NCI-H446 treated with DMSO at 0.1 percent for 48 hours (cell line): ENCODE data around the gene GRID1.
A peak's percentile ranks its signal among the peaks of the same experiment; 100 is the strongest.

Experiments used
- DNase-seq: peaks from one replicate; lab custom pipeline; 2025; lab: John Stamatoyannopoulos, UW

GRID1 gene

GRCh38 chr10:85649461-85649860 lies 717.1 kb downstream of the GRID1 start:
- DNase-seq: no peak

- no peak for DNase-seq
These were observed 718.3 kb downstream of the GRID1 start for GRCh38 chr10:85648279-85648754.

GRCh38 chr10:85647741-85648140 lies 718.9 kb downstream of the GRID1 start:
- DNase-seq: no peak

GRCh38 chr10:85645926-85646711 lies 720.5 kb downstream of the GRID1 start:
- DNase-seq: peak; percentile 83

- no peak for DNase-seq
These were observed 721.5 kb downstream of the GRID1 start for GRCh38 chr10:85645053-85645452.

- DNase-seq: no peak
These were observed 722.6 kb downstream of the GRID1 start for GRCh38 chr10:85643845-85644525.

GRCh38 chr10:85643171-85643844 lies 723.3 kb downstream of the GRID1 start:
- no peak for DNase-seq

- DNase-seq: peak; percentile 25
These were observed 724.0 kb downstream of the GRID1 start for GRCh38 chr10:85642421-85643170.

- no peak for DNase-seq
These were observed 724.5 kb downstream of the GRID1 start for GRCh38 chr10:85642082-85642420.

- no peak for DNase-seq
These were observed 725.1 kb downstream of the GRID1 start for GRCh38 chr10:85641479-85642009.

GRCh38 chr10:85638797-85639196 lies 727.8 kb downstream of the GRID1 start:
- DNase-seq: no peak

GRCh38 chr10:85635650-85636049 lies 730.9 kb downstream of the GRID1 start:
- DNase-seq: no peak

- no peak for DNase-seq
These were observed 742.1 kb downstream of the GRID1 start for GRCh38 chr10:85624511-85624910.

- DNase-seq: no peak
These were observed 742.8 kb downstream of the GRID1 start for GRCh38 chr10:85623758-85624157.

- no peak for DNase-seq
These were observed 743.3 kb downstream of the GRID1 start for GRCh38 chr10:85623342-85623741.

- no peak for DNase-seq
These were observed 744.2 kb downstream of the GRID1 start for GRCh38 chr10:85622425-85622824.

GRCh38 chr10:85621562-85621961 lies 745.0 kb downstream of the GRID1 start:
- no peak for DNase-seq

- no peak for DNase-seq
These were observed 745.8 kb downstream of the GRID1 start for GRCh38 chr10:85620807-85621206.

- no peak for DNase-seq
These were observed 746.8 kb downstream of the GRID1 start for GRCh38 chr10:85619832-85620231.

- DNase-seq: no peak
These were observed 747.8 kb downstream of the GRID1 start for GRCh38 chr10:85618841-85619240.

- no peak for DNase-seq
These were observed 748.6 kb downstream of the GRID1 start for GRCh38 chr10:85617751-85618546.
